NCI-H82 (cell line): Measurements from ENCODE around the gene UGT2B11.
A peak's percentile ranks its signal among the peaks of the same experiment; 100 is the strongest.
"Not testable (repeated sequence)": the region's sequence is repeated elsewhere in the genome, so short reads cannot be mapped to it uniquely, and the experiment has no call there.

Source experiments
- DNase-seq: peaks from one replicate; lab custom pipeline; 2025; lab: John Stamatoyannopoulos, UW

UGT2B11 gene

DNA sequence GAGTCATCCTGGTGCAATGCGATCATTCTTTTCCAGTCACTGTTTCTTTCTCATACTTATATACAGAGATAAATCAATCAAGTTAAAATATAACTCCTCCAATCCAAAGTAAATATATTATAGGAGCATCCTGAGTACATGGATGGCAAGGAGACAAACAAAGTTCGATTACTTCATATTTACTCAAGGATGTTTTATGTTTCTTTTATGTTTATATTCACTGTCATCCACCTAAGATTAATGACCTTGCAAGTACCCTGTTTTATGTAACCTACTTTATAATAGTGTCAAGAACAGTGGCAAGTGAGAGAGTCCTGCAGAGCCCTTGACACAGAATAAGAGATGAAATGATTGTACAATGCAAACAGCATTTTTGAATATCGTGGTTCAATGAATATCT, at the start of gene UGT2B11:
UGT2B11 (minus strand) TSS at position 33 of the 400 bp plus-strand sequence; CDS start at position 7, 26 bp downstream.
- no peak for DNase-seq

DNA sequence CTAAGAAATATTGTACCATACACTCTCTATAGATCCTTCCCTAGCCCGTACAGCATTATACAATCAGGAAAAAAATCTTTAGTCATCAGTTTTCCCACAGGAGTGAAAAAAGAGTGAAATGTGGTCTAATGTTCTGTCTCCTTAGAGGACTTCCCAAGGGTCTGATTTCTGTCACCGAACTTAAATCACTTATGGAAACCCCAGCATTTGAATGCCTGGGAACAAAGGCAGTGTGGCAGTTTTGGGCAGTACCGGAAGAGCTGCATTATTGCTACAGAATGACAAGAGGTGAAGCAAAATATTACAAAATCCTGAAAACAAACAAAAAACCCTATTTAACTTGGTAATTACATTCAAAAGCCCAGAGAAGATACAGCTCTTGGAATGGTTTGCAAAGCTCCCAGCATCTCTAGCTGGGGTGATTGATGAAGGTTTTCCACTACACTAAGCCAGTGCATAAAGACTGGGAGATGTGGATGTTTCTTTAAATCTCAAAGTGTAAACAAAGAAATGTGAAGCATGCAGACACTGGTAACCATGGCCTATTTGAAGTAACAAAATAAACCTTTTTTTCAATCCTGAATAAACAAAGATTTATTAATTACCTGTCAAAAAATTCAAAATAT, 38.7 kb upstream of the UGT2B11 start:
- not testable (repeated sequence) for DNase-seq

DNA sequence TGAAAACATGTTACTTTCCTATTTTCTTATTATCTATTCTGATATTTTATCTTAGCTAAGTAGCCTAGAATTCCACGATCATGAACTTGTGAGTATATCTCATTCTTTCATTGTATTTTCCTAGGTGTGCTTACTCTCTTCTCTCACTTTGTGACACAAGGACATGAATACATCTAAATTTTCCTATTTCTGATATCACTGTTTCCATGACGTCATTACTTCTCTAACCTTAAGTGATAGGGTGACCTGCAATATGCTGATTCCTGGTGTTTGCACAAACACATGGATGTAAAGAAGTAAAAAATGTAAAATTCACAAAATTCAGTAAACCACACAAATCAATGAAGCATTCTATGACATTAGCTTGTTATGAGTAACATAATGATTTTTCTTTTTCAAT, 36.3 kb upstream of the UGT2B11 start:
- DNase-seq: not testable (repeated sequence)

DNA sequence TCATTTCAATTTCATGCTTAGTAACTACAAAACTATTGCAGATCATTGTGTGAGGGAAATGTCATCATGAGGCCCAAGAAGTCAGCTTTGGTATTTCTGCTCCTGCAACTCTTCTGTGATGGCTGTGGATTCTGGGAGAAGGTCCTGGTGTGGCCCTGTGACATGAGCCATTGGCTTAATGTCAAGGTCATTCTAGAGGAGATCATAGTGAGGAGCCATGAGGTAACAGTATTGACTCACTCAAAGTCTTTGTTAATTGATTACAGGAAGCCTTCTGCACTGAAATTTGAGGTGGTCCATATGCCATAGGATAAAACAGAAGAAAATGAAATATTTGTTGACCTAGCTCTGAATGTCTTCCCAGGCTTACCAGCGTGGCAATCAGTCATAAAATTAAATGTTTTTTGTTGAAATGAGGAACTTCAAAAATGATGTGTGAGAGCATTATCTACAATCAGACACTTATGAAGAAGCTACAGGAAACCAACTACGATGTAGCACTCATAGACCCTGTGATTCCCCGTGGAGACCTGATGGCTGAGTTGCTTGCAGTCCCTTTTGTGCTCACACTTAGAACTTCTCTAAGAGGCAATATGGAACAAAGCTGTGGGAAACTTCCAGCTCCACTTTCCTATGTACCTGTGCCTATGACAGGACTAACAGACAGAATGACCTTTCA, 28.2 kb upstream of the UGT2B11 start:
- DNase-seq: not testable (repeated sequence)

DNA sequence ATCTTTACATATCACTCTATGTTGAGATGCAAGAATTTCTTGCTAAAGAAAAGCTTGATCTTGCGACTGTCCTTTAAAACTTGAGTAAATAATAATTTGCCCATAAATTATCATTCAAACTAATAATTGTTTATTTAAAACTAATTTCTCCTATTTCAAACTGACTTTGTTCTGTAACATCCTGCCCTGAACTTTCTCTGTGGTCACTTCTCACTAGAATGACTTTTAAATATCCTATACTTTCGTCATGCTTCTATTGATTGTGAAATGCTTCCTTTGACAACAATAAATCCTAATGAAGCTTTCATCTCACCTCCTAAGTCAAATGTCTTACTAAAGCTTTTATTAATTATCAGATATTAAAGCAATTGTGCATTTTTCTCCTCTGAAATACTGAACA, 27.2 kb upstream of the UGT2B11 start:
- not testable (repeated sequence) for DNase-seq

DNA sequence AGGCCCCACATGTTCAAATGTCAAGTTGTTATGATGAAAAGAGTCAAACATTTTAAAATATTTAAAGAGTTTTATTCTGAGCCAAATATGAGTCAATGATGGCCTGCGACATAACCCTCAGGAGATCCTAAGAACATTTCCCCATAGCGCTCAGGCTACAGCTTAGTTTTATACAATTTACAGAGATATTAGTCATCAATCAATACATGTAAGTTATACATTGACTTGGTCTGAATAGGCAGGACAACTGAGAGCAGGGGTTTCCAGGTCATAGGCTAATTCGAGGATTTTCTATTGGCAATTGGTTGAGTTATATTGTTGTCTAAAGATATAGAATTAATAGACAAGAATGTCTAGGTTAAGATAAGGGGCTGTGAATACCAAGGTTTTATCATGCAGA, 26.2 kb upstream of the UGT2B11 start:
- not testable (repeated sequence) for DNase-seq

DNA sequence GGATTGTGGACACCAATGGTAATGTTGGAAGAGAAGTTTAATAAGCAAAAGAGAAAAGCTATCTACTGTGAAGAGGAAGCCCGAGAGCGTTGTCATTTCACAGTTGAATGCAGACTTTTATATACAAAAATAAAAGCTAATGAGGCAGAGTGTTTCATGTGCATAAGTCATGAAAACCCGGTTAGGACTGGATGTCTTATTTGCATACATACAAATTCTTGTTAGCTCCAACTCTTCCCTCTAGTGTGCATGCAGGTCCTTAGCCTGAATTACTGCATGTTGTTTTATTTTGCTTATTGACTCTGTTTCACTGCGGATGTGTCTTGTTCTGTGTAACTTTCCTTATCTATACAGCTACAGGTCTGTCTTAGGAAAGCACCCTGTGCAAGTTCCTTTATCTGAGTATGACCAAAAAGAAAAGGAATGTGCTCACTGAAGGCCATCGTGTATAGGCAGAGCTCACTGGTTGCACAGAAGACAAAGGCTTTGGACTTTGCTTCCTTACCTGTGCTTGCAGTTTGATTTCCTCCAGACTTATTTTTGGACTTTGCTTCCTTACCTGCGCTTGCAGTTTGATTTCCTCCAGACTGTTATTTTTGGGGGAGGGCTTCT, 25.1 kb upstream of the UGT2B11 start:
- DNase-seq: no peak

DNA sequence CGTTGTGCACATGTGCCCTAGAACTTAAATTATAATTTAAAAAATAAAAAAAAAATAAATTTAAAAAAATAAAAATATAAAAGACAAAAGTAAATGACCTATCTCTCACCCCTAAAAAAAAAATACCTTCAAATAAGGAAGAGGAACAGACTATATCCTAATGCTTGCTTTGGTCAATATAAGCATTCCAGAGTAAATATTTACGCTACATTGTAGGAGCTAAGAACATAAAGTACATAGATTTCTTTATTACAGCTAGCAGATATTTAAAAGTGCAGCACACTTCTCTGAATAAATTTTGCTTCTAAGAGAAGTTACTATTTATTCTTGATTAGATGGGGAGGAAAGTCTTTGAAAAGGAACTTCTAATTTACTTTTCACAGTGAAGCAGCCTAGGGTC, 24.5 kb upstream of the UGT2B11 start:
- no peak for DNase-seq

DNA sequence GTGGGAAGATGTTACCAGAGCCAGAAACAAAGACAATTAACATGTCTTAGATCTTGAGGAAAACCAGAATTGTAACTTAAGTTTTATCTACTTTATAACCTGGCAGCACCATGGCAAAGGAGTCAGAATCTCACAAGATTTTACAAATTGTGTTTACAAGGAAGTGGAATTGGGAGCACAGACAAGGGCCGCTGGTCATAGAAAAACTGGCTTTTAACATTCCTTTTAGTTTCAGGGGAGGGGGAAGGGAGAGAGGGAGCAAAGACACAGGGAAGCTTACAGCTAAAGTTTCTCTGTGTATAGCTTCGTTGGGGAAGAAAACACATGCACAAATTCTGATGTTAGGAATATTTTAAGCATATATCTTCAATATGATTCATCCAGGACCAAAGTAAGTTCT, 10.3 kb upstream of the UGT2B11 start:
- DNase-seq: no peak

DNA sequence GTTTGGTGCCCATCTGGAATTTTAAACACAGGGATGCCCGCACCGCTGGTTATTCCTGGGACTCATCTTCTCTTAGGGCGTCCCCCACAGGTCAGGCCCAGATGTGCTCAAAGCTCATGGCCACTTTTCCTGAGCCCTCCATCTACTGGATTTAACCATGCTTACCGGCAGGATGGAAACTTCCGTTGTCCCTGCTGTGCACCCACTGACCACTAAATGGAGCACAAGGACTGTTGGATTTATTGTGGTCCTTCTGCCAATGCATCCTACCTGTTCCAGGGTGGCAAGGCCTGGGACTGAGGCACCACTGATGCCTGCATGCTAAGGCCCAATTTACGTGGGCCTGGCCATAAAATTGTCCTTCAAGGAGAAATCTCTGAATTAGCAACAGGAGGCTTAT, 8.7 kb upstream of the UGT2B11 start:
- not testable (repeated sequence) for DNase-seq

DNA sequence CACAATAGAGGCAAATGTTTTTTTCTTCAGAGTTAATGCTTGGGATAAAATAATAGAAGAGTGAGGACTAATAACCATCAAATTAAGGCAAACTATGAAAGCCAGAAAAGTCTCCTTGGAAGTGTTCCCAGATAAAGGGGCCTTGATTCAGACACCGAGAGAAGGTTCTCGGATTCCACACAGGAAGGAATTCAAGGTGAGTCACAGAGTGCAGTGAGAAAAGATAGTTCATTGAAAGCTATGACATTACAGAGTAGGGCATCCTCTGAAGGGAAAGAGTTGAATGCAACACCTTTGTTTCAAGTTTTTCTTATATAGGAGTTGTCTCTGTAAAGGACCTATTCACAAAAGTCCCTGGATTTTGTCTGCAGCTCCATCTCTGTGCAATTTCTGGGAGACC, 3.9 kb upstream of the UGT2B11 start:
- DNase-seq: not testable (repeated sequence)

DNA sequence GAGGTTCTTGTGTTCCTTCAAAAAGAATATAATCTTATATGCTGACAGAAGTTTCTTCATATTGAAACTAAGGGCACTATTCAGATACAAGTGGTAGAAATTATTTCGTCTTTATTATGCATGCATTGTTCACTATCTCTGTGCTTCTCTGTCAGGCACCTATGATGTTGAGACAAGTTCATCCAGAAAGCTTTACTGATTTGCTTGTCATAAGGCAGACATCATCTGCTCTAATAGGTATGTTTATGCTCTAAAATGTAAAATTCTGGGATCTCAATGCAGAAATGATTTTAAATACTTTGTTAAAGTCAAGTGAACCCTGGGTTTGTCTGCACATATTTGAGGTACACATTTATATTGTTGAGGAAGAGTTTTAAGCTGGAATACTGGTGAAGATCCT, 3.6 kb downstream of the UGT2B11 start:
- DNase-seq: no peak

DNA sequence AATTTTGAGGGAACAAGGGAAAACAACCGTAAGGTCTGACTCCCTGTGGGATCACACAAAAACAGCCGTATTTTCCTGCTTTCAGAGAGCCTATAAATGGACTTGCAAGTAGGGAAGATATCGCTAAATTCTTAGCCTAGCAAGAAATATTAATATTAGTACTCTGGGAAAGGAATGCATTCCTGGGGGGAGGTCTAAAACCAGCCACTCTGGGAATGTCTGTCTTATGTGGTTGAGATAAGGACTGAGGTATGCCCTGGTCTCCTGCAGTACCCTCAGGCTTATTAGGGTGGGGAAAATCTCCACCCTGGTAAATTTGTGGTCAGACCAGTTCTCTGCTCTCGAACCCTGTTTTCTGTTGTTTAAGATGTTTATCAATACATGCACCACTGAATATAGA, 16.0 kb downstream of the UGT2B11 start:
- not testable (repeated sequence) for DNase-seq

DNA sequence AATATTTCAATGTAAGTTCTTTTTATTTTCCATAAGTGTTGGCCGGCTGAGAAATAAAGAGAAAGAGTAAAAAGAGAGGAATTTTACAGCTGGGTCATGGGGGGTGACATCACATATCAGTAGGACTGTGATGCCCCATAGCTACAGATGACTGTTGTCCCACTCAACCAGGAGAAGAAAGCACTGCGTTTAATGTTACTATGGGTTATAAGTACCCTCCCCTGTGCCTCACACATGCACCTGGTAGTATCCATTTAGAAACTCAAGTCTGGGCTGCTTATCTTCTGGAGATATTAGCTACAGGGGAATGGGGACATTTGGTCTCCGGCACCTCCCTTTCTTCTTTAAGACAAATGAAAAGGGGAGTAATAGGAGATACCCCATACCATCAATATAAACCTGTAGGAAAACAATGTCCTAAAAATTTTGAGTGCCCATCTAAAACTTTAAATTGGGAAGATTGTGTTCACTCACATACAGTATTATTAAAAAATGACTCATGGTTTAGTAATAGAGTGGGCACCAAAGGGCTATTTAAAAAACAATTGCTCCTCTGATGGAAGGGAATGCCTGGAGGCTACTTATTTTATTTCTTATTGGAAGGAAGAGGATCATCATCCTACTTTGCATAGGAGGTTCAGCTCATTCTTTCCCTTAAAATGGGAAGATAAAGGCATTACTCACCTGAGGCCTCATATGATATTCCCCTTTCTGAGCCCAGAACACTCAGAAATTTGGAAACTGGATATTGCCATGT, 18.2 kb downstream of the UGT2B11 start:
- DNase-seq: no peak

DNA sequence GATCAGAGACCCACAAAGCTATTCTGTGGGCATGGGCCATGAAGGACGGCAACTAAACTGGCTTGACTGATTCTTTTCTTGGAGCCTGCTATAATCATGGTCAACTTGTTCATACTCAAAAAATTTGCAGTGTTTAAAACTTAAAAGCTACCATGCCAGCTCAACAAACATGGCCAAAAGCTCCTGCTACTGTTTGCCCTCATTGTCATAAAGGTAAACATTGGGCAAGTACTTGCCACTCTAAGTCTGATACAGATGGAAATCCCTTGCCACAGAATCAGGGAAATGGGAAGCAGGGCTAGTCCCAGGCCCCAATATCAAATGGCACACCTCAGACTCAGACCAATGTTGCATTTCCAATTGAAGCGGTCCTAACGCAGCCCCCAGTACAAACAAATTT, 20.4 kb downstream of the UGT2B11 start:
- no peak for DNase-seq

DNA sequence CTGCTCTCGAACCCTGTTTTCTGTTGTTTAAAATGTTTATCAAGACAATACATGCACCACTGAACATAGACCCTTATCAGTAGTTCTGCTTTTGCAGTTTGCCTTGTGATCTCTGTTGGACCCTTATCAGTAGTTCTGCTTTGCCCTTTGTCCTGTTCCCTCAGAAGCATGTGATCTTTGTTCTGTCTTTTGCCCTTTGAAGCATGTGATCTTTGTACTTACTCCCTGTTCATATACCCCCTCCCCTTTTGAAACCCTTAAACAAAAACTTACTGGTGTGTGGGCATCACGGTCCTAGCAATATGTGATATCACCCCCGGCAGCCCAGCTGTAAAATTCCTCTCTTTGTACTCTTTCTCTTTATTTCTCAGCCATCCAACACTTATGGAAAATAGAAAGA, 22.6 kb downstream of the UGT2B11 start:
- DNase-seq: not testable (repeated sequence)

DNA sequence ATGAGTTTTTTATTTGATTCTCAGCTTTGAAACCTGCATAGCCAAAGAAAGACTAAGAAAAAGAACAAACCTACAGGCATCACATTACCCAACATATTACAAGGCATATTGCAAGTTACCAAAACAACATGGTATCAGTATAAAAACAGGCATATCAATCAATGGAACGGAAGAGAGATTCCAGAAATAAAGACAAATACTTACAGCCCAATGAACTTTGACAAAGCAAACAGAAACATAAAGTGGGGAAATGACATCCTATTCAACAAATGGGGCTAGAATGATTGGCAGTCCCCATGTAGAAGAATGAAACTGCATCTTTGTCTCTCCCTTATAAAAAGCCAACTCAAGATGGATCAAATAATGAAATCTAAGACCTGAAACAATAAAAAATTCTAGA, 23.9 kb downstream of the UGT2B11 start:
- DNase-seq: not testable (repeated sequence)

DNA sequence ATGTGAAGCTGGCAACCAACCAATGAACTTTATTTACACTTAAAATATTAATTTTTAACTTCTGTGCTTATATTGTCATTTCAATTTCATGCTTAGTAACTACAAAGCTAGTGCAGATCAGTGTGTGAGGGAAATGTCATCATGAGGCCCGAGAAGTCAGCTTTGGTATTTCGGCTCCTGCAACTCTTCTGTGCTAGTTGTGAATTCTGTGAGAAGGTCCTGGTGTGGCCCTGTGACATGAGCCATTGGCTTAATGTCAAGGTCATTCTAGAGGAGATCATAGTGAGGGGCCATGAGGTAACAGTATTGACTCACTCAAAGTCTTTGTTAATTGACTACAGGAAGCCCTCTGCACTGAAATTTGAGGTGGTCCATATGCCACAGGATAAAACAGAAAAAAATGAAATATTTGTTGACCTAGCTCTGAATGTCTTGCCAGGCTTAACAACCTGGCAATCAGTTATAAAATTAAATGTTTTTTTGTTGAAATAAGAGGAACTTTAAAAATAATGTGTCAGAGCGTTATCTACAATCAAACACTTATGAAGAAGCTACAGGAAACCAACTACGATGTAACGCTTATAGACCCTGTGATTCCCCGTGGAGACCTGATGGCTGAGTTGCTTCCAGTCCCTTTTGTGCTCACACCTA, 32.9 kb downstream of the UGT2B11 start:
- not testable (repeated sequence) for DNase-seq

DNA sequence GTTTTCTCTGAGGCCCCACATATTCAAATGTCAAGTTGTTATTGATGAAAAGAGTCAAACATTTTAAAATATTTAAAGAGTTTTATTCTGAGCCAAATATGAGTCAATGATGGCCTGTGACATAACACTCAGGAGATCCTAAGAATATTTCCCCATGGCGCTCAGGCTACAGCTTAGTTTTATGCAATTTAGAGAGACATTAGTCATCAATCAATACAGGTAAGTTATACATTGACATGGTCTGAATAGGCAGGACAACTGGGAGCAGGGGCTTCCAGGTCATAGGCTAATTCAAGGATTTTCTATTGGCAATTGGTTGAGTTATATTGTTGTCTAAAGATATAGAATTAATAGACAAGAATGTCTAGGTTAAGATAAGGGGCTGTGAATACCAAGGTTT, 34.7 kb downstream of the UGT2B11 start:
- DNase-seq: not testable (repeated sequence)

DNA sequence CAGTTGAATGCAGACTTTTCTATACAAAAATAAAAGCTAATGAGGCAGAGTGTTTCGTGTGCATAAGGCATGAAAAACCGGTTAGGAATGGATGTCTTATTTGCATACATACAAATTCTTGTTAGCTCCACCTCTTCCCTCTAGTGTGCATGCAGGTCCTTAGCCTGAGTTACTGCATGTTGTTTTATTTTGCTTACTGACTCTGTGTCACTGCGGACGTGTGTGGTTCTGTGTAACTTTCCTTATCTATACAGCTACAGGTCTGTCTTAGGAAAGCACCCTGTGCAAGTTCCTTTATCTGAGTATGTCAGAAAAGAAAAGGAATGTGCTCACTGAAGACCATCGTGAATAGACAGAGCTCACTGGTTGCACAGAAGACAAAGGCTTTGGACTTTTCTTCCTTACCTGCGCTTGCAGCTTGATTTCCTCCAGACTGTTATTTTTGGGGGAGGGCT, 35.8 kb downstream of the UGT2B11 start:
- not testable (repeated sequence) for DNase-seq

DNA sequence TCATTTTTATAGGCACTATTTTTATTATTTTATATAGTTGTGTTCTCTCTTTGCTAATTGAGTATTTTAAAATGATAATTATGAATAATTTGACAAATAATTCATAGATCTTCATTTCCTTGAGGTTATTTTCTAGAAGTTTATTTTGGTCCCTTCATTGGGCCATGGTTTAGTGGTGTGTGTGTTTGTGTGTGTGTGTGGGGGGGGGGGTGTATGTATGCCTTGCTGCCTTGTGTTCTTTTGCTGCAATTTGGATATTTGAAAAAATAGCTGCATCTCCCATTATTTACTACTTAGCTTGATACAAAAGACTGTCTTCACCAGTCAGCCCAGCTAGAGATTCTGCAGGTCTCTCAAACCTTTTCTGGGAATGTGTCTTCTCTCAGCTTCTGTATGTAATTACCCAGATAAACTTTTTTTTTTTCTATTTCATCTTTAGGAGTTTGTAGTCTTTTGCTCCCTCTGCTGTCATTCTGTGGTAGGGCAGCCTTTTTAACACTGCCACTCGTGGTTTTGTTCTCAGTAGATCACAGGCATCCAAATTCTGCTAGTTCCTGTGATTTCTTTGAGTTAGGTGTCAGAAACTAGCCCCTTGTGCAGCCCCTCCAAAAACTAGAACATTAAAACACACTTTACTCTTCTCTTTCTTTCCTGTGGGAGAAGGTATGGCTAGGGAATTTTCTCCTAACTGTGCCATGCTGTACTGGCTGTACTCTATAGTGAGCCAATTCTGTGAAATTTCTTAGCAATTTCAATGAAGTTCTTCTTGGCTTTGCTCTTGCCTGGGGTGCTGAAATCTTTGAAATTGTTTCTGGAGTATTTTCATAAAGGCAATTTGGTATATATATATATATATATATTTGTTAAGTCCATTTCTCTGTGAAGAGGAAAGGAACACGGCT, 44.1 kb downstream of the UGT2B11 start:
- peak; percentile 36 for DNase-seq
